Nephron (organoid): ENCODE results near the gene ADGRD1.

Experiments
- H3K27ac Mint-ChIP-seq, 3 experiments: 2 replicates each; pipeline ENCODE4 v1.8.0; 2020; ENCODE audit warnings: mixed read lengths in 3 of 3, mild to moderate bottlenecking in 2 of 3, moderate library complexity in 1 of 3
- H3K27me3 Mint-ChIP-seq: 2 replicates; pipeline ENCODE4 v1.8.0; 2021; ENCODE audit warnings: low read depth, mild to moderate bottlenecking, moderate library complexity, mixed read lengths
- H3K36me3 Mint-ChIP-seq: 2 replicates; pipeline ENCODE4 v1.8.0; 2020; ENCODE audit warnings: low read depth, mixed read lengths
- H3K4me1 Mint-ChIP-seq: 2 replicates; pipeline ENCODE4 v1.8.0; 2020; ENCODE audit warnings: mixed read lengths
- H3K4me3 Mint-ChIP-seq, 3 experiments: 2 replicates each; pipeline ENCODE4 v1.8.0; 2020; ENCODE audit warnings: mild to moderate bottlenecking in 3 of 3, mixed read lengths in 3 of 3, moderate library complexity in 2 of 3
- H3K9me3 Mint-ChIP-seq: 2 replicates; pipeline ENCODE4 v1.8.0; 2020; ENCODE audit warnings: mixed read lengths
- TF ChIP-seq, protein P1 (sequence below), 3 experiments: fragments of 200-600 bp; sonication (generic); IDR thresholded peaks; one replicate each; pipeline ENCODE4 v1.5.0; 2021; ENCODE audit warnings: antibody characterized with exemption in 3 of 3; ENCODE audit not compliant: unreplicated experiment in 3 of 3

Gene ADGRD1

DNA sequence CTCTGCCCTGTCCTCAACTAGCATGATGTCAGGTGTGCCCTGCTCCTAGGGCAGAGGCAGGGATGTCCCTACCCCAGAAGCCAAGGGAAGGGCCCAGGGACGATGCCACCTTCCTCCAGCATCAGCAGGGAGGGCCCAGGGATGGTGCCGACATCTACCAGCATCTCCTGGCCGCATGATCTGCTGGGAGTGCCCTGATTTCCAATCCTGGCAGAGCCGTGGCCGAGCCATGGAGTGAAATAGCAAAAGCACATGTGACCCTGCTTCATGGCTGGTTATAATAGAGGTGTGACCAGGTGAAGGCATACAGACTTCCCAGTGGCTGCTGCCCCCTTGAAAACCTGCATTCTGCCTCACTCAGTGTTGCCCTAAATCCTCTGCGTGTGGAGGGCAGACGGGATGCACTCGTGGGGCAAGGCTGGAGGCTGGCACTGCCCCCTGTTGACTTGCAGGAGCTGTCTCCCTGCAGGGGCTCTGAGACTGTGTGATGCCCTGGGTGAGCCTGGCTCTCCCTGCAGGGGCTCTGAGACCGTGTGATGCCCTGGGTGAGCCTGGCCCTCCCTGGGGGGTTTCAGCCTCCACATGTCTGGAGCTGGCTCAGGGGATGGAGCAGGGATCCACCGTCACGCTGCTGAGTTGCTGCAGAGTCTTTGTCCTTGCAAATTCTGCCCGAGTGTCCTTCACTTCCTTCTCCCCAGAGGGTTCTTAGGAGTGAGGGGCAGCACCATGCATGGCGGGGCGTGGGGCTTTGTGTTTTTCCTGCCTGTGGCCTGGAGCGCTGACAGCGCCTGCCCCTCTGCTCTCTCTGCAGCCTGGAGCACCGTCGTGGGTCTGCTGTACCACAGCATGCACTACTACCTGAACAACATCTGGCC lies 51.7 kb downstream of the ADGRD1 start:
- Mint-ChIP-seq H3K27ac (no peak overlapping the region), H3K9me3 (no peaks in the 10 kb centered on the region), H3K36me3 (no peaks in the 10 kb centered on the region), H3K4me1 (peaks cover 25% of the 10 kb centered on the region), H3K4me3 (no peak overlapping the region), H3K27me3 (peaks cover 20% of the 10 kb centered on the region)
- TF ChIP-seq, protein P1, sequence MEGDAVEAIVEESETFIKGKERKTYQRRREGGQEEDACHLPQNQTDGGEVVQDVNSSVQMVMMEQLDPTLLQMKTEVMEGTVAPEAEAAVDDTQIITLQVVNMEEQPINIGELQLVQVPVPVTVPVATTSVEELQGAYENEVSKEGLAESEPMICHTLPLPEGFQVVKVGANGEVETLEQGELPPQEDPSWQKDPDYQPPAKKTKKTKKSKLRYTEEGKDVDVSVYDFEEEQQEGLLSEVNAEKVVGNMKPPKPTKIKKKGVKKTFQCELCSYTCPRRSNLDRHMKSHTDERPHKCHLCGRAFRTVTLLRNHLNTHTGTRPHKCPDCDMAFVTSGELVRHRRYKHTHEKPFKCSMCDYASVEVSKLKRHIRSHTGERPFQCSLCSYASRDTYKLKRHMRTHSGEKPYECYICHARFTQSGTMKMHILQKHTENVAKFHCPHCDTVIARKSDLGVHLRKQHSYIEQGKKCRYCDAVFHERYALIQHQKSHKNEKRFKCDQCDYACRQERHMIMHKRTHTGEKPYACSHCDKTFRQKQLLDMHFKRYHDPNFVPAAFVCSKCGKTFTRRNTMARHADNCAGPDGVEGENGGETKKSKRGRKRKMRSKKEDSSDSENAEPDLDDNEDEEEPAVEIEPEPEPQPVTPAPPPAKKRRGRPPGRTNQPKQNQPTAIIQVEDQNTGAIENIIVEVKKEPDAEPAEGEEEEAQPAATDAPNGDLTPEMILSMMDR (IDR thresholded peaks at IDR 0.05; ENCODE audit: unreplicated experiment in 3 of 3): no peak

DNA sequence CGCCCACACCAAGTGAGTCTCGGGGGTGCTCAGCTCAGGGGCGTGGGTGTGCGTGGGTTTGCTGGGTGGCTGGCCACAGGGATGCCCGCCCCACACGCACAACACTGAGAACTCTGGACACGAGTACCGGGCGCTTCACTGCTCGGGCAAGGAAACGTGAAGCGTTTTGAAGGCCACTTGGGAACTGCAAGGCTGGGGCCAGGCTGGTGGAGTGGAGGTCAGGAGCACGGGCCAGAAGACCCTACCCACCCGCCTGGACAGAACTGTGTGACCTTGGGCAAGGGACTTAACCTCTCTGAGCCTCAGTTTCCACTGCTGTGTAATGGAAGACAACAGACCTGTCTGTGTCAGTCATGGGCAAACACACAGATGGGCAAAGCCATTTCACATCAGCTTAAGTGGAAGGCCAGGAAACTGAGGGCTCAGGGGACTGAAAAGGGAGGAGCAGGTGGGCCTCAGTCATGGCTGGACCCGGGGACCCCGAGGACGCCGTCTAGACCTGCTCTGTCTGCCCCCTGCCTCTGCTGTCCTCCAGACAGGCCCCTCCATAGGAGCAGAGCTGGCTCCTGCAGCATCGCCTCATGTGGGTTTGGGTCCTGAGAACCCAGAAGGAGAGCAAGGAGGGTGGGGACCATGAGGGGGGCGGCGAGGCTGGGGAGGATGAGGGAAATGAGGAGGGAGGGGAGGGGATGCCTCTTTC lies 52.5 kb downstream of the ADGRD1 start:
- Mint-ChIP-seq H3K27ac (no peak overlapping the region), H3K27me3 (peaks cover 20% of the 10 kb centered on the region), H3K4me1 (peaks cover 25% of the 10 kb centered on the region), H3K9me3 (no peaks in the 10 kb centered on the region), H3K36me3 (no peaks in the 10 kb centered on the region), H3K4me3 (no peak overlapping the region)
- TF ChIP-seq, protein P1 (IDR thresholded peaks at IDR 0.05; ENCODE audit: unreplicated experiment in 3 of 3): no peak

DNA sequence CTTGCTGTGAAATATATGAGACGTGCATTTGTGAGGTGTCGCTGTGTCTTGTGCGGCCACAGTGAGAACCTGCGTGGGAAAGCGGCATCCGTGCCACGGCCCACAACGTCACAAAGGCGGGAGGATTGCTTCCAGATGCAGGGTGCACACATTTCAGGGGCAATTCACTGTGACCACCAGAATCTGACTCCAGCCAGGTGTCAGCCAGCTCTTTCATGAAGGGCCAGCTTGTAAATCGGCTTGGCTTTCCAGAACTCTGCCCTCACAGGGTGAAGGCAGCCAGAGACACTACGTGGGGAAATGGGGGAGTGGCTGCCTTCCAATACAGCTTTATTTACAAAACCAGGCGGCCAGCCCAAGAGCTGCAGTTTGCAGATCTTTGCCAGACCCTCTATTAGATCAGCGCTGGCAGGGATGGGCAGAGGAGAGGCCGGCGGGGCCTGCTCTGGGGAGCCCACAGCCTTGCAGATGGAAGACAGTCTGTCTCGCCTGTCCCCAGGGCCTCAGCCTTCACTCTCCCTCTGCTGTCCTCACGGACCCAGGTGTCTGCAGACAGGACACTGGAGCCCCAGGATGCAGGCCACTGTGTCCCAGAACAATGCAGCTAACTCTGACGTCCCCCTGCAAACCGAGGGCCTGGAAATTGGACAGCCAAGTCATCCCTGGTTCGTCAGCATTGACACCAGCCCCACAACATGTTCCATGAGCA lies 53.5 kb downstream of the ADGRD1 start:
- TF ChIP-seq, protein P1 (IDR thresholded peaks at IDR 0.05; ENCODE audit: unreplicated experiment in 3 of 3): no peak
- peaks cover 18% of the 10 kb centered on the region for H3K27me3 Mint-ChIP-seq
- peak overlapping the region in 1 of 3 experiments; percentile 13 for H3K27ac Mint-ChIP-seq
- no peaks in the 10 kb centered on the region for H3K9me3 Mint-ChIP-seq
- H3K36me3 Mint-ChIP-seq: no peaks in the 10 kb centered on the region
- H3K4me1 Mint-ChIP-seq: peaks cover 22% of the 10 kb centered on the region
- no peak overlapping the region for H3K4me3 Mint-ChIP-seq

DNA sequence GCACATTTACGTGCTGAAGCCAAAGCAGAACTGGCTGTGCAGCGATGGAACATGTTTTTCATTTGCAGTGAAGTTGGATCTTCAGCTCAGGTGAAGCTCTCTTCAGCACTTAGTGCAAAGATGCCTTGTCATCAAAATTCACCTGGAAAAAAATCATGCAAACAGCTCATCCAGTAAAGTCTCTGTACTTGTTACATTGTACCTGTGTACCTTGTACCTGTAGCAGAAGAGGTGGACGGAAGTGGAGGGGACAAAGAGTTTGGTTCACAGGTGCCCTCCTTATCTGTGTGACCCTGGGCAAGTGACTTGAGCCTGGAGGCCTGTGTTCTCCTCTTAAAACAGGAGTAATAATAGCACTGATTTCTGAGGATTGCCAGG lies 54.0 kb downstream of the ADGRD1 start:
- H3K4me3 Mint-ChIP-seq: no peak overlapping the region
- H3K9me3 Mint-ChIP-seq: no peaks in the 10 kb centered on the region
- peaks cover 21% of the 10 kb centered on the region for H3K27me3 Mint-ChIP-seq
- H3K27ac Mint-ChIP-seq: no peak overlapping the region
- H3K4me1 Mint-ChIP-seq: peaks cover 19% of the 10 kb centered on the region
- H3K36me3 Mint-ChIP-seq: no peaks in the 10 kb centered on the region
- TF ChIP-seq, protein P1 (IDR thresholded peaks at IDR 0.05; ENCODE audit: unreplicated experiment in 3 of 3): no peak

DNA sequence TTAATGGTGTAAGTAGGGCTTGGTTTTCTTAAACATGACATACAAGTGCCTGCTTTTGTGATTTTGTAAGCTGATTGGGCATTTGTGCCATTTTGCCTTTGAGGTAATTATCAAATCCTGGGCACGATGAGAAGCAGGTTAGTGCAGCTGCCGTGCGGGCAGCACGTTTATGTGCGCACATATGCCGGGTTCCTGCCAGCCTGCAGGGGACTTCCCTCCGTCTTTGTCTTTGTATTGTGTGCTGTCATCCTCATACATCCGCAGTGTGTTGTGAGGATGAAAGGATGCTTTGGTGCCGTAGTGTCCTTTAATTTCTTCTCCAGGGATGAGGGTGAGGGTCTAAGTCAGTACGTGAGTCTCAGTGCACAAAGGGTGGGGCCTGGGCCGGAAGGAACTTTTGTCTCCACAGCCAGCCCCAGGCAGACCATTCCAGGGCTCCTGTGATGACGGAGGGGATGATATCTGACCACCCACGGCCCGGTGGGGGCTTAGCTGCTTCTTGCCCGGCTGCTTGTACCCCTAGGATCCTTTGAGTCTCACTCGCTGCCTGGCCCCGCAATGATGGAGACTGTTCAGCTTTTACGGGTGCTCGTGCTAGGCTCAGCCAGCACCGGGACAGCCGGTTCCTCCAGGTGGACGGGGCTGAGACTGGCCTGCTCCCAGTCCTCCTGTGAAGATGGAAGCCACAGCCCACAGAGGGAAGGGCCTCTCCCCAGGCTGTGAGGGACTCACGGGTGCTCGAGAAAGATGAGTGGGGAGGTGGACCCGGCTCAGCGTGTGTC lies 54.6 kb downstream of the ADGRD1 start:
- Mint-ChIP-seq H3K27ac (no peak overlapping the region), H3K4me1 (peaks cover 14% of the 10 kb centered on the region), H3K27me3 (peaks cover 21% of the 10 kb centered on the region), H3K9me3 (no peaks in the 10 kb centered on the region), H3K4me3 (no peak overlapping the region), H3K36me3 (no peaks in the 10 kb centered on the region)
- TF ChIP-seq, protein P1 (IDR thresholded peaks at IDR 0.05; ENCODE audit: unreplicated experiment in 3 of 3): no peak
